ENCODE results near the gene GNAO1.

GNAO1 gene

GRCh38 chr16:56346131-56346890 is 155.0 kb downstream of the GNAO1 start:
- Histone ChIP-seq H3K9ac (ENCODE audit: low read length) (no peak overlapping the region), H3K27me3 (ENCODE audit: control insufficient read depth, insufficient read depth, low read length) (no peaks in the 10 kb centered on the region), H3K36me3 (ENCODE audit: control insufficient read depth, insufficient read depth, low read length) (no peaks in the 10 kb centered on the region), H3K9me3 (ENCODE audit: control insufficient read depth, low read length) (no peaks in the 10 kb centered on the region), H3K4me1 (ENCODE audit: control insufficient read depth, insufficient read depth, low read length) (no peaks in the 10 kb centered on the region), H3K4me3 (ENCODE audit: low read length) (no peak overlapping the region)

GRCh38 chr16:56347166-56347565 is 155.9 kb downstream of the GNAO1 start:
- Histone ChIP-seq H3K4me3 (ENCODE audit: low read length) (no peak overlapping the region), H3K36me3 (ENCODE audit: control insufficient read depth, insufficient read depth, low read length) (no peaks in the 10 kb centered on the region), H3K4me1 (ENCODE audit: control insufficient read depth, insufficient read depth, low read length) (no peaks in the 10 kb centered on the region), H3K9me3 (ENCODE audit: control insufficient read depth, low read length) (no peaks in the 10 kb centered on the region), H3K27me3 (ENCODE audit: control insufficient read depth, insufficient read depth, low read length) (no peaks in the 10 kb centered on the region), H3K9ac (ENCODE audit: low read length) (no peak overlapping the region)

- H3K27me3 ChIP-seq (ENCODE audit: control insufficient read depth, insufficient read depth, low read length) = no peaks in the 10 kb centered on the region
- no peaks in the 10 kb centered on the region for H3K9me3 ChIP-seq (ENCODE audit: control insufficient read depth, low read length)
- no peak overlapping the region for H3K4me3 ChIP-seq (ENCODE audit: low read length)
- H3K36me3 ChIP-seq (ENCODE audit: control insufficient read depth, insufficient read depth, low read length) = no peaks in the 10 kb centered on the region
- H3K9ac ChIP-seq (ENCODE audit: low read length) = no peak overlapping the region
- no peaks in the 10 kb centered on the region for H3K4me1 ChIP-seq (ENCODE audit: control insufficient read depth, insufficient read depth, low read length)
Observed at GRCh38 chr16:56347670-56348069, 156.4 kb downstream of the GNAO1 start.

- no peak overlapping the region for H3K9ac ChIP-seq (ENCODE audit: low read length)
- no peaks in the 10 kb centered on the region for H3K4me1 ChIP-seq (ENCODE audit: control insufficient read depth, insufficient read depth, low read length)
- H3K9me3 ChIP-seq (ENCODE audit: control insufficient read depth, low read length) = no peaks in the 10 kb centered on the region
- no peaks in the 10 kb centered on the region for H3K27me3 ChIP-seq (ENCODE audit: control insufficient read depth, insufficient read depth, low read length)
- H3K4me3 ChIP-seq (ENCODE audit: low read length) = no peak overlapping the region
- no peaks in the 10 kb centered on the region for H3K36me3 ChIP-seq (ENCODE audit: control insufficient read depth, insufficient read depth, low read length)
Observed at GRCh38 chr16:56348168-56349085, 157.1 kb downstream of the GNAO1 start.

- H3K4me1 ChIP-seq (ENCODE audit: control insufficient read depth, insufficient read depth, low read length) = no peaks in the 10 kb centered on the region
- no peak overlapping the region for H3K9ac ChIP-seq (ENCODE audit: low read length)
- no peaks in the 10 kb centered on the region for H3K9me3 ChIP-seq (ENCODE audit: control insufficient read depth, low read length)
- no peaks in the 10 kb centered on the region for H3K36me3 ChIP-seq (ENCODE audit: control insufficient read depth, insufficient read depth, low read length)
- H3K4me3 ChIP-seq (ENCODE audit: low read length) = no peak overlapping the region
- no peaks in the 10 kb centered on the region for H3K27me3 ChIP-seq (ENCODE audit: control insufficient read depth, insufficient read depth, low read length)
Observed at GRCh38 chr16:56349086-56349415, 157.8 kb downstream of the GNAO1 start.

- no peak overlapping the region for H3K9ac ChIP-seq (ENCODE audit: low read length)
- no peaks in the 10 kb centered on the region for H3K27me3 ChIP-seq (ENCODE audit: control insufficient read depth, insufficient read depth, low read length)
- no peaks in the 10 kb centered on the region for H3K36me3 ChIP-seq (ENCODE audit: control insufficient read depth, insufficient read depth, low read length)
- H3K4me3 ChIP-seq (ENCODE audit: low read length) = no peak overlapping the region
- no peaks in the 10 kb centered on the region for H3K4me1 ChIP-seq (ENCODE audit: control insufficient read depth, insufficient read depth, low read length)
- no peaks in the 10 kb centered on the region for H3K9me3 ChIP-seq (ENCODE audit: control insufficient read depth, low read length)
Observed at GRCh38 chr16:56349711-56350161, 158.4 kb downstream of the GNAO1 start.

- Histone ChIP-seq H3K9ac (ENCODE audit: low read length) (no peak overlapping the region), H3K4me1 (ENCODE audit: control insufficient read depth, insufficient read depth, low read length) (no peaks in the 10 kb centered on the region), H3K27me3 (ENCODE audit: control insufficient read depth, insufficient read depth, low read length) (no peaks in the 10 kb centered on the region), H3K4me3 (ENCODE audit: low read length) (no peak overlapping the region), H3K9me3 (ENCODE audit: control insufficient read depth, low read length) (no peaks in the 10 kb centered on the region), H3K36me3 (ENCODE audit: control insufficient read depth, insufficient read depth, low read length) (no peaks in the 10 kb centered on the region)
Observed at GRCh38 chr16:56350491-56351405, 159.5 kb downstream of the GNAO1 start.

- H3K4me1 ChIP-seq (ENCODE audit: control insufficient read depth, insufficient read depth, low read length) = no peaks in the 10 kb centered on the region
- H3K36me3 ChIP-seq (ENCODE audit: control insufficient read depth, insufficient read depth, low read length) = no peaks in the 10 kb centered on the region
- H3K4me3 ChIP-seq (ENCODE audit: low read length) = no peak overlapping the region
- H3K9ac ChIP-seq (ENCODE audit: low read length) = no peak overlapping the region
- no peaks in the 10 kb centered on the region for H3K27me3 ChIP-seq (ENCODE audit: control insufficient read depth, insufficient read depth, low read length)
- no peaks in the 10 kb centered on the region for H3K9me3 ChIP-seq (ENCODE audit: control insufficient read depth, low read length)
Observed at GRCh38 chr16:56351481-56351880, 160.2 kb downstream of the GNAO1 start.

GRCh38 chr16:56352351-56353053 is 161.2 kb downstream of the GNAO1 start:
- no peaks in the 10 kb centered on the region for H3K27me3 ChIP-seq (ENCODE audit: control insufficient read depth, insufficient read depth, low read length)
- no peaks in the 10 kb centered on the region for H3K36me3 ChIP-seq (ENCODE audit: control insufficient read depth, insufficient read depth, low read length)

GRCh38 chr16:56353054-56353921 is 162.0 kb downstream of the GNAO1 start:
- H3K27me3 ChIP-seq (ENCODE audit: control insufficient read depth, insufficient read depth, low read length) = no peaks in the 10 kb centered on the region
- no peaks in the 10 kb centered on the region for H3K36me3 ChIP-seq (ENCODE audit: control insufficient read depth, insufficient read depth, low read length)
- H3K4me3 ChIP-seq (ENCODE audit: low read length) = no peak overlapping the region
- H3K9me3 ChIP-seq (ENCODE audit: control insufficient read depth, low read length) = no peaks in the 10 kb centered on the region
- H3K4me1 ChIP-seq (ENCODE audit: control insufficient read depth, insufficient read depth, low read length) = no peaks in the 10 kb centered on the region
- no peak overlapping the region for H3K9ac ChIP-seq (ENCODE audit: low read length)

More at GRCh38 chr16:56352351-56353053, 161.2 kb downstream of the GNAO1 start:
- Histone ChIP-seq H3K9ac (ENCODE audit: low read length) (no peak overlapping the region), H3K9me3 (ENCODE audit: control insufficient read depth, low read length) (no peaks in the 10 kb centered on the region), H3K4me1 (ENCODE audit: control insufficient read depth, insufficient read depth, low read length) (no peaks in the 10 kb centered on the region), H3K4me3 (ENCODE audit: low read length) (no peak overlapping the region)
